Cortex of kidney (tissue), 1 donor: ENCODE results near the gene FUBP3.

Source experiments
- DNase-seq: peaks from one replicate; lab custom pipeline; 2025; lab: John Stamatoyannopoulos, UW

The FUBP3 gene

GRCh38 chr9:130662099-130662969 lies 83.0 kb downstream of the FUBP3 start:
- DNase-seq, result no peak

GRCh38 chr9:130662970-130663257 lies 83.5 kb downstream of the FUBP3 start:
- DNase-seq, result no peak

GRCh38 chr9:130663258-130663976 lies 84.0 kb downstream of the FUBP3 start:
- no peak for DNase-seq

GRCh38 chr9:130663977-130664250 lies 84.5 kb downstream of the FUBP3 start:
- no peak for DNase-seq

GRCh38 chr9:130664251-130665028 lies 85.1 kb downstream of the FUBP3 start, which contains the start of gene PRDM12:
TSS of gene PRDM12 (plus strand) at chr9:130664594. CDS start at chr9:130664654, 60 bp downstream.
- DNase-seq, result no peak

GRCh38 chr9:130665029-130665430 lies 85.7 kb downstream of the FUBP3 start:
- no peak for DNase-seq

GRCh38 chr9:130665431-130666392 lies 86.3 kb downstream of the FUBP3 start:
- DNase-seq, result no peak

- no peak for DNase-seq
These were observed 87.2 kb downstream of the FUBP3 start for GRCh38 chr9:130666393-130667119.

GRCh38 chr9:130667120-130667435 lies 87.7 kb downstream of the FUBP3 start:
- DNase-seq, result no peak

GRCh38 chr9:130668196-130668595 lies 88.8 kb downstream of the FUBP3 start:
- DNase-seq, result no peak

GRCh38 chr9:130668659-130669058 lies 89.3 kb downstream of the FUBP3 start:
- DNase-seq, result no peak

GRCh38 chr9:130669965-130670364 lies 90.6 kb downstream of the FUBP3 start:
- no peak for DNase-seq

- no peak for DNase-seq
These were observed 91.3 kb downstream of the FUBP3 start for GRCh38 chr9:130670644-130671043.

- no peak for DNase-seq
These were observed 93.1 kb downstream of the FUBP3 start for GRCh38 chr9:130672466-130672865.

- DNase-seq, result no peak
These were observed 93.7 kb downstream of the FUBP3 start for GRCh38 chr9:130672933-130673615.

- no peak for DNase-seq
These were observed 96.0 kb downstream of the FUBP3 start for GRCh38 chr9:130675396-130675795.

GRCh38 chr9:130677252-130677651 lies 97.9 kb downstream of the FUBP3 start:
- no peak for DNase-seq

GRCh38 chr9:130680836-130681768 lies 101.7 kb downstream of the FUBP3 start:
- no peak for DNase-seq

- DNase-seq, result no peak
These were observed 102.5 kb downstream of the FUBP3 start for GRCh38 chr9:130681769-130682420.
